HepG2 (cell line): Measurements from ENCODE around the gene NBEAL2. TPM values are rescaled to one million over a fixed set of nuclear protein-coding genes. Genes with fewer than 3 reads are reported as not detected.
A peak's percentile ranks its signal among the peaks of the same experiment; 100 is the strongest.

Experiments
- ASH2L ChIP-seq: fragments of 300-600, 200-600 bp; sonication (generic); IDR thresholded peaks from 2 replicates; pipeline ENCODE4 v1.7.0; 2017; ENCODE audit warnings: low read depth, mild to moderate bottlenecking, moderate library complexity, mixed read lengths, low read length; ENCODE audit not compliant: insufficient read length
- ATRX ChIP-seq: sonication (generic); formaldehyde crosslinking; IDR thresholded peaks from 2 replicates; pipeline ENCODE4 v1.4.0; 2020; ENCODE audit warnings: missing genetic modification reagents, borderline replicate concordance
- ERF ChIP-seq: IDR thresholded peaks from 2 replicates; pipeline ENCODE4 v1.6.1; 2018; ENCODE audit warnings: missing biosample characterization, missing genetic modification reagents
- GABPA ChIP-seq, 2 experiments: IDR thresholded peaks; 2 replicates each; pipeline ENCODE4 v1.6.1; 2011 to 2016; ENCODE audit warnings: low read depth in 2 of 2, low read length in 1 of 2, missing biosample characterization in 1 of 2, missing genetic modification characterization in 1 of 2
- GTF3A ChIP-seq: sonication (generic); formaldehyde crosslinking; conservative IDR thresholded peaks from 2 replicates; pipeline ENCODE4 v1.4.0; 2020; ENCODE audit warnings: mild to moderate bottlenecking, missing genetic modification reagents
- KAT2B ChIP-seq: fragments of 150-350 bp; IDR thresholded peaks from 2 replicates; pipeline ENCODE4 v1.6.1; 2014; ENCODE audit warnings: low read depth, low read length, borderline replicate concordance
- MED8 ChIP-seq: sonication (generic); formaldehyde crosslinking; IDR thresholded peaks from 2 replicates; pipeline ENCODE4 v1.8.1; 2023; ENCODE audit warnings: mild to moderate bottlenecking, missing genetic modification reagents; ENCODE audit not compliant: insufficient replicate concordance
- MEF2D ChIP-seq: sonication (generic); formaldehyde crosslinking; IDR thresholded peaks from 2 replicates; pipeline ENCODE4 v1.5.1; 2020; ENCODE audit warnings: mild to moderate bottlenecking, missing genetic modification reagents
- NFYB ChIP-seq: sonication (generic); formaldehyde crosslinking; IDR thresholded peaks from 2 replicates; pipeline ENCODE4 v1.4.0; 2020; ENCODE audit warnings: missing genetic modification reagents
- RAD21 ChIP-seq: fragments of 450-650 bp; formaldehyde crosslinking; IDR thresholded peaks from 2 replicates; pipeline ENCODE4 v1.5.0; 2020; ENCODE audit warnings: mild to moderate bottlenecking
- RXRA ChIP-seq: sonication (generic); formaldehyde crosslinking; IDR thresholded peaks from 2 replicates; pipeline ENCODE4 v1.5.1; 2020; ENCODE audit warnings: missing genetic modification reagents
- ZBTB3 ChIP-seq: sonication (generic); formaldehyde crosslinking; IDR thresholded peaks from 2 replicates; pipeline ENCODE4 v1.4.0; 2020; ENCODE audit warnings: low read depth, mild to moderate bottlenecking, moderate library complexity, missing genetic modification reagents, borderline replicate concordance
- ZNF124 ChIP-seq: sonication (generic); formaldehyde crosslinking; IDR thresholded peaks from 2 replicates; pipeline ENCODE4 v1.4.0; 2020; ENCODE audit warnings: missing genetic modification reagents
- ZNF431 ChIP-seq: sonication (generic); formaldehyde crosslinking; IDR thresholded peaks from 2 replicates; pipeline ENCODE4 v1.9.0; 2022; ENCODE audit warnings: missing genetic modification reagents, low read depth, mild to moderate bottlenecking, borderline replicate concordance
- ZNF678 ChIP-seq: sonication (generic); formaldehyde crosslinking; IDR thresholded peaks from 2 replicates; pipeline ENCODE4 v1.4.0; 2020; ENCODE audit warnings: mild to moderate bottlenecking, missing genetic modification reagents
- polyA plus RNA-seq, 8 experiments: library from polyadenylated mRNA; depleted of rRNA in 3 of 8; stranded (reverse) in 7 of 8; unstranded in 1 of 8; fragments of >200 nt; fragmentation: Illumina TruSeq in 4 of 8; extraction: Trizol in 4 of 8; gene quantifications; 2 replicates each; pipeline versions ENCODE4 v1.2.1 to v1.2.3, GENCODE V29; 2011 to 2016; ENCODE audit warnings: low read depth in 4 of 8, missing spikeins in 1 of 8, mixed read lengths in 1 of 8; ENCODE audit not compliant: insufficient read depth in 1 of 8
- total RNA-seq, 5 experiments: library from RNA; depleted of rRNA; stranded (reverse); fragments of >200 nt; fragmentation: Illumina TruSeq; extraction: Trizol; gene quantifications; 2 replicates each; pipeline ENCODE4 v1.2.3, GENCODE V29; 2016; ENCODE audit warnings: low read depth in 1 of 5
- TF ChIP-seq, protein P1 (sequence below): sonication (generic); formaldehyde crosslinking; conservative IDR thresholded peaks from 2 replicates; pipeline ENCODE4 v1.4.0; 2020; ENCODE audit warnings: missing genetic modification reagents
- TF ChIP-seq, protein P2 (sequence below): sonication (generic); formaldehyde crosslinking; IDR thresholded peaks from 2 replicates; pipeline ENCODE4 v1.5.0; 2020; ENCODE audit warnings: mild to moderate bottlenecking, missing genetic modification reagents
- TF ChIP-seq, protein P3 (sequence below): sonication (generic); formaldehyde crosslinking; conservative IDR thresholded peaks from 2 replicates; pipeline ENCODE4 v1.4.0; 2020; ENCODE audit warnings: missing genetic modification reagents

NBEAL2 gene
- total and polyA plus RNA-seq, 2 of the 13 experiments (the other 11 are each of a cell fraction or from before 2014, with no cell fraction given): 9.7 to 12.4 TPM

DNA sequence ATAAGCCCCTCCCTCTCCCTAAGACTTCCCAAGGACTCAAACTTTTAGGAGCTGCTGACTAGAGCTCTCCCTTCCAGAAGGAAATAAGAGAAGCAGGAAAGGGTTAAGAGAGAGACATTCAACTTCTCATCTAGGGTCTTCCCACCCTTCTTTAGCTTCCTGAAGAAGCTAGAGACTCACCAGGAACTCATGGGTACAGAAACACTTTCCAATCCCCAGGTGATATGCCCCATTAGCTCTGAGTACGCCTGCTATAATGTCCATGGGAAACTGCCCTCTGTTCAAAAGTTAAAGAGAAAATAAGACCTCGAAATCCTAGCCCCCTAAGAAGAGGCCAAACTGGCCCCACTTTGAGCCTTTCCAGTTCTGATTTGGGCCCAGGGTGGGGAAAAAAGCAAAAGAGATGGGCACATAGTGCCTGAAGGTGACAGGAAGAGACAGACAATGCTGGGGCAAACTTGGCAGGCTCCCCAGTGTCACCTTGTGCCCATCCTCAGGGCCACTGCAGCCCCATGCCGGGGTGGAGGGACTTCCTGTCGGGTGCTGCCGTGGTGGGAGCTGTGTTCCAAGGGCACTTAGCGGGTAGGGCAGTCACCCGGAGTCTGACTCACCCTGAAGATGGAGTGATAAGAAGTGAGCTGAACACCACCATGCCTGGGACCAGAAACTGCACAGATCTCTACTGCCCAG, 32.5 kb upstream of the NBEAL2 start (continued):
- no peak for TF ChIP-seq MED8 (CRISPR knock-in tag)
- TF ChIP-seq ZNF124: no peak
- TF ChIP-seq ERF (CRISPR knock-in tag): no peak
- TF ChIP-seq NFYB (CRISPR knock-in tag): no peak
- no peak for TF ChIP-seq GTF3A (CRISPR knock-in tag)
- TF ChIP-seq ZNF431: no peak
- no peak for TF ChIP-seq ATRX (CRISPR knock-in tag)
- no peak for TF ChIP-seq RAD21 (CRISPR knock-in tag)
- no peak for TF ChIP-seq ZBTB3 (CRISPR knock-in tag)
- TF ChIP-seq, protein P1, sequence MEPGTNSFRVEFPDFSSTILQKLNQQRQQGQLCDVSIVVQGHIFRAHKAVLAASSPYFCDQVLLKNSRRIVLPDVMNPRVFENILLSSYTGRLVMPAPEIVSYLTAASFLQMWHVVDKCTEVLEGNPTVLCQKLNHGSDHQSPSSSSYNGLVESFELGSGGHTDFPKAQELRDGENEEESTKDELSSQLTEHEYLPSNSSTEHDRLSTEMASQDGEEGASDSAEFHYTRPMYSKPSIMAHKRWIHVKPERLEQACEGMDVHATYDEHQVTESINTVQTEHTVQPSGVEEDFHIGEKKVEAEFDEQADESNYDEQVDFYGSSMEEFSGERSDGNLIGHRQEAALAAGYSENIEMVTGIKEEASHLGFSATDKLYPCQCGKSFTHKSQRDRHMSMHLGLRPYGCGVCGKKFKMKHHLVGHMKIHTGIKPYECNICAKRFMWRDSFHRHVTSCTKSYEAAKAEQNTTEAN (CRISPR knock-in tag): no peak
- TF ChIP-seq GABPA (IDR thresholded peaks at IDR 0.05; ENCODE audit: low read depth, low read length): no peak
- peak; percentile 26; the same call in 1 of the 2 replicates for TF ChIP-seq GABPA (CRISPR knock-in tag; IDR thresholded peaks at IDR 0.05; ENCODE audit: low read depth)
- TF ChIP-seq KAT2B: no peak
- TF ChIP-seq ZNF678 (CRISPR knock-in tag): no peak
- no peak for TF ChIP-seq ASH2L
- TF ChIP-seq, protein P2, sequence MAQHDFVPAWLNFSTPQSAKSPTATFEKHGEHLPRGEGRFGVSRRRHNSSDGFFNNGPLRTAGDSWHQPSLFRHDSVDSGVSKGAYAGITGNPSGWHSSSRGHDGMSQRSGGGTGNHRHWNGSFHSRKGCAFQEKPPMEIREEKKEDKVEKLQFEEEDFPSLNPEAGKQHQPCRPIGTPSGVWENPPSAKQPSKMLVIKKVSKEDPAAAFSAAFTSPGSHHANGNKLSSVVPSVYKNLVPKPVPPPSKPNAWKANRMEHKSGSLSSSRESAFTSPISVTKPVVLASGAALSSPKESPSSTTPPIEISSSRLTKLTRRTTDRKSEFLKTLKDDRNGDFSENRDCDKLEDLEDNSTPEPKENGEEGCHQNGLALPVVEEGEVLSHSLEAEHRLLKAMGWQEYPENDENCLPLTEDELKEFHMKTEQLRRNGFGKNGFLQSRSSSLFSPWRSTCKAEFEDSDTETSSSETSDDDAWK: no peak
- TF ChIP-seq RXRA: peak; percentile 30; the same call in 1 of the 2 replicates
- TF ChIP-seq, protein P3, sequence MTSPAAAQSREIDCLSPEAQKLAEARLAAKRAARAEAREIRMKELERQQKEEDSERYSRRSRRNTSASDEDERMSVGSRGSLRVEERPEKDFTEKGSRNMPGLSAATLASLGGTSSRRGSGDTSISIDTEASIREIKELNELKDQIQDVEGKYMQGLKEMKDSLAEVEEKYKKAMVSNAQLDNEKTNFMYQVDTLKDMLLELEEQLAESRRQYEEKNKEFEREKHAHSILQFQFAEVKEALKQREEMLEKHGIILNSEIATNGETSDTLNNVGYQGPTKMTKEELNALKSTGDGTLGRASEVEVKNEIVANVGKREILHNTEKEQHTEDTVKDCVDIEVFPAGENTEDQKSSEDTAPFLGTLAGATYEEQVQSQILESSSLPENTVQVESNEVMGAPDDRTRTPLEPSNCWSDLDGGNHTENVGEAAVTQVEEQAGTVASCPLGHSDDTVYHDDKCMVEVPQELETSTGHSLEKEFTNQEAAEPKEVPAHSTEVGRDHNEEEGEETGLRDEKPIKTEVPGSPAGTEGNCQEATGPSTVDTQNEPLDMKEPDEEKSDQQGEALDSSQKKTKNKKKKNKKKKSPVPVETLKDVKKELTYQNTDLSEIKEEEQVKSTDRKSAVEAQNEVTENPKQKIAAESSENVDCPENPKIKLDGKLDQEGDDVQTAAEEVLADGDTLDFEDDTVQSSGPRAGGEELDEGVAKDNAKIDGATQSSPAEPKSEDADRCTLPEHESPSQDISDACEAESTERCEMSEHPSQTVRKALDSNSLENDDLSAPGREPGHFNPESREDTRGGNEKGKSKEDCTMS (CRISPR knock-in tag): no peak
- no peak for TF ChIP-seq MEF2D (CRISPR knock-in tag)
